ENCODE results near the gene HELT. TPM values are rescaled to one million over a fixed set of nuclear protein-coding genes. Genes with fewer than 3 reads are reported as not detected.
"Not testable (repeated sequence)": the region's sequence is repeated elsewhere in the genome, so short reads cannot be mapped to it uniquely, and the experiment has no call there.

Gene HELT
- total RNA-seq, 2 donors from 2014 or later, result not detected

GRCh38 chr4:184992422-184992821, 25.9 kb upstream of the HELT start:
- Histone ChIP-seq H3K27me3 (replicated peaks; ENCODE audit: insufficient read depth) (no peaks in the 10 kb centered on the region), H3K4me1 (replicated peaks) (no peaks in the 10 kb centered on the region), H3K36me3 (no peaks in the 10 kb centered on the region), H3K27ac (no peak overlapping the region), H3K9me3 (no peaks in the 10 kb centered on the region), H3K4me3 (no peak overlapping the region)
- intact Hi-C loops (cut with DNase I), result no loop called here
- WGBS, result 84% methylated on average over 15 of the region's 15 CpGs
- no peak for DNase-seq (ENCODE audit: low spot score)
- TF ChIP-seq POLR2A (IDR thresholded peaks at IDR 0.05) (no peak), POLR2AphosphoS5 (IDR thresholded peaks at IDR 0.05) (no peak)
- TF ChIP-seq, protein P1, sequence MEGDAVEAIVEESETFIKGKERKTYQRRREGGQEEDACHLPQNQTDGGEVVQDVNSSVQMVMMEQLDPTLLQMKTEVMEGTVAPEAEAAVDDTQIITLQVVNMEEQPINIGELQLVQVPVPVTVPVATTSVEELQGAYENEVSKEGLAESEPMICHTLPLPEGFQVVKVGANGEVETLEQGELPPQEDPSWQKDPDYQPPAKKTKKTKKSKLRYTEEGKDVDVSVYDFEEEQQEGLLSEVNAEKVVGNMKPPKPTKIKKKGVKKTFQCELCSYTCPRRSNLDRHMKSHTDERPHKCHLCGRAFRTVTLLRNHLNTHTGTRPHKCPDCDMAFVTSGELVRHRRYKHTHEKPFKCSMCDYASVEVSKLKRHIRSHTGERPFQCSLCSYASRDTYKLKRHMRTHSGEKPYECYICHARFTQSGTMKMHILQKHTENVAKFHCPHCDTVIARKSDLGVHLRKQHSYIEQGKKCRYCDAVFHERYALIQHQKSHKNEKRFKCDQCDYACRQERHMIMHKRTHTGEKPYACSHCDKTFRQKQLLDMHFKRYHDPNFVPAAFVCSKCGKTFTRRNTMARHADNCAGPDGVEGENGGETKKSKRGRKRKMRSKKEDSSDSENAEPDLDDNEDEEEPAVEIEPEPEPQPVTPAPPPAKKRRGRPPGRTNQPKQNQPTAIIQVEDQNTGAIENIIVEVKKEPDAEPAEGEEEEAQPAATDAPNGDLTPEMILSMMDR (IDR thresholded peaks at IDR 0.05), result no peak

GRCh38 chr4:184993247-184993646, 25.0 kb upstream of the HELT start:
- intact Hi-C loops (cut with DNase I), result no loop called here

GRCh38 chr4:184994010-184994622, 24.2 kb upstream of the HELT start:
- no peak for DNase-seq (ENCODE audit: low spot score)
- WGBS, result 79% methylated on average over 18 of the region's 18 CpGs
- no peaks in the 10 kb centered on the region for H3K27me3 ChIP-seq (replicated peaks; ENCODE audit: insufficient read depth)
- intact Hi-C loops (cut with DNase I), result no loop called here
- H3K36me3 ChIP-seq, result no peaks in the 10 kb centered on the region
- no peaks in the 10 kb centered on the region for H3K4me1 ChIP-seq (replicated peaks)
- H3K4me3 ChIP-seq, result no peak overlapping the region
- no peaks in the 10 kb centered on the region for H3K9me3 ChIP-seq
- H3K27ac ChIP-seq, result no peak overlapping the region
- TF ChIP-seq POLR2A (IDR thresholded peaks at IDR 0.05), result no peak
- no peak for TF ChIP-seq POLR2AphosphoS5 (IDR thresholded peaks at IDR 0.05)
- TF ChIP-seq, protein P1 (IDR thresholded peaks at IDR 0.05), result no peak

More at GRCh38 chr4:184993247-184993646, 25.0 kb upstream of the HELT start:
- Histone ChIP-seq H3K4me3 (no peak overlapping the region), H3K9me3 (no peaks in the 10 kb centered on the region), H3K36me3 (no peaks in the 10 kb centered on the region), H3K27ac (no peak overlapping the region), H3K27me3 (replicated peaks; ENCODE audit: insufficient read depth) (no peaks in the 10 kb centered on the region), H3K4me1 (replicated peaks) (no peaks in the 10 kb centered on the region)
- TF ChIP-seq, protein P1 (IDR thresholded peaks at IDR 0.05), result no peak
- TF ChIP-seq POLR2A (IDR thresholded peaks at IDR 0.05), result no peak
- TF ChIP-seq POLR2AphosphoS5 (IDR thresholded peaks at IDR 0.05), result no peak
- DNase-seq (ENCODE audit: low spot score), result no peak
- WGBS, result 58% methylated on average over 3 of the region's 3 CpGs

GRCh38 chr4:184994623-184995010, 23.7 kb upstream of the HELT start:
- Histone ChIP-seq H3K36me3 (no peaks in the 10 kb centered on the region), H3K27ac (no peak overlapping the region), H3K4me1 (replicated peaks) (no peaks in the 10 kb centered on the region), H3K4me3 (no peak overlapping the region), H3K9me3 (no peaks in the 10 kb centered on the region), H3K27me3 (replicated peaks; ENCODE audit: insufficient read depth) (no peaks in the 10 kb centered on the region)
- intact Hi-C loops (cut with DNase I), result no loop called here
- WGBS, result 89% methylated on average over 14 of the region's 14 CpGs
- DNase-seq (ENCODE audit: low spot score), result no peak
- TF ChIP-seq POLR2A (IDR thresholded peaks at IDR 0.05), result no peak
- TF ChIP-seq POLR2AphosphoS5 (IDR thresholded peaks at IDR 0.05), result no peak
- TF ChIP-seq, protein P1 (IDR thresholded peaks at IDR 0.05), result no peak

DNA sequence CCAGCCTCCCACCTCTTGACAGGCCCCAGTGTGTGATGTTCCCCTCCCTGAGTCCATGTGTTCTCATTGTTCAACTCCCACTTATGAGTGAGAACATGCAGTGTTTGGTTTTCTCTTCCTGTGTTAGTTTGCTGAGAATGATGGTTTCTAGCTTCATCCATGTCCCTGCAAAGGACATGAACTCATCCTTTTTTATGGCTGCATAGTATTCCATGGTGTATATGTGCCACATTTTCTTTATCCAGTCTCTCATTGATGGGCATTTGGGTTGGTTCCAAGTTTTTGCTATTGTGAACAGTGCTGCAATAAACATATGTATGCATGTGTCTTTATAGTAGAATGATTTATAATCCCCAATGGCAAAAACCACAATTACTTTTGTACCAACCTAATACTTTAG, 20.6 kb upstream of the HELT start:
- H3K4me3 ChIP-seq; H3K36me3 ChIP-seq; H3K27me3 ChIP-seq (replicated peaks; ENCODE audit: insufficient read depth); DNase-seq (ENCODE audit: low spot score); H3K9me3 ChIP-seq; intact Hi-C loops (cut with DNase I); H3K27ac ChIP-seq; H3K4me1 ChIP-seq (replicated peaks): not testable (repeated sequence)
